Effector memory CD4-positive, alpha-beta T cell (primary cell): ENCODE data around the gene CUEDC1.

Source experiments
- DNase-seq, 3 donors: peaks; one replicate each; pipeline ENCODE4 v3.0.0-alpha.2; 2020
- H3K27ac ChIP-seq: 2 replicates; pipeline ENCODE4 v1.7.0; 2013; ENCODE audit warnings: mild to moderate bottlenecking, low read length, moderate library complexity; ENCODE audit not compliant: insufficient read depth, poor library complexity, severe bottlenecking
- H3K27me3 ChIP-seq: replicated peaks from 2 replicates; pipeline ENCODE4 v1.7.0; 2013; ENCODE audit warnings: mild to moderate bottlenecking, low read length; ENCODE audit not compliant: insufficient read depth, control insufficient read depth, poor library complexity, severe bottlenecking
- H3K36me3 ChIP-seq: 2 replicates; pipeline ENCODE4 v1.7.0; 2013; ENCODE audit warnings: mild to moderate bottlenecking, low read length, moderate library complexity; ENCODE audit not compliant: control insufficient read depth, insufficient read depth
- H3K4me1 ChIP-seq: 2 replicates; pipeline ENCODE4 v1.7.0; 2013; ENCODE audit warnings: low read length, mild to moderate bottlenecking; ENCODE audit not compliant: control insufficient read depth, insufficient read depth, poor library complexity, severe bottlenecking
- H3K4me3 ChIP-seq: 2 replicates; pipeline ENCODE4 v1.7.0; 2013; ENCODE audit warnings: low read length, low read depth, mild to moderate bottlenecking; ENCODE audit not compliant: insufficient read depth, poor library complexity, severe bottlenecking
- H3K9me3 ChIP-seq: 2 replicates; pipeline ENCODE4 v1.7.0; 2013; ENCODE audit warnings: mild to moderate bottlenecking, low read length, moderate library complexity; ENCODE audit not compliant: control insufficient read depth

CUEDC1 gene

DNA sequence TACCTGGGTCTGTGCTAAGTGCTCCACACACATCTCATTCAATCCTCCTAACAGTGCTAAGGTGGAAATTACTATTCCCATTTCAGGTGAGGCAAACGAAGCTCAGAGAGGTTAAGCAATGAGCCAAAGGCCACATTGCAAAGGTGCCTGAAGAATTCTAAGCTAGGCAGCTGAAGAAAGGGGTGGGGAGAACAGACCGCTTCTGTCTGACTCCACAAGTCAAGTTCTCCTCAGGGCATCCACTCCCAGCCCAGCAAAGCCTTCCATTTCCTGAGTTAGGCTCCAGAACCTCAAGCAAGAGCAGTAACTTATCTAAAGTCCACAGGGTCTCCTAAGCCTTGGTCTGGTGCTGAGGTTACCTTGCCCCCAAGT lies 78.4 kb downstream of the CUEDC1 start:
- H3K36me3 ChIP-seq: no peaks in the 10 kb centered on the region
- no peak overlapping the region for H3K4me3 ChIP-seq
- DNase-seq: no peak
- H3K4me1 ChIP-seq: peaks cover 10% of the 10 kb centered on the region
- H3K27me3 ChIP-seq: peaks cover 4% of the 10 kb centered on the region
- H3K9me3 ChIP-seq: no peaks in the 10 kb centered on the region
- H3K27ac ChIP-seq: no peak overlapping the region

DNA sequence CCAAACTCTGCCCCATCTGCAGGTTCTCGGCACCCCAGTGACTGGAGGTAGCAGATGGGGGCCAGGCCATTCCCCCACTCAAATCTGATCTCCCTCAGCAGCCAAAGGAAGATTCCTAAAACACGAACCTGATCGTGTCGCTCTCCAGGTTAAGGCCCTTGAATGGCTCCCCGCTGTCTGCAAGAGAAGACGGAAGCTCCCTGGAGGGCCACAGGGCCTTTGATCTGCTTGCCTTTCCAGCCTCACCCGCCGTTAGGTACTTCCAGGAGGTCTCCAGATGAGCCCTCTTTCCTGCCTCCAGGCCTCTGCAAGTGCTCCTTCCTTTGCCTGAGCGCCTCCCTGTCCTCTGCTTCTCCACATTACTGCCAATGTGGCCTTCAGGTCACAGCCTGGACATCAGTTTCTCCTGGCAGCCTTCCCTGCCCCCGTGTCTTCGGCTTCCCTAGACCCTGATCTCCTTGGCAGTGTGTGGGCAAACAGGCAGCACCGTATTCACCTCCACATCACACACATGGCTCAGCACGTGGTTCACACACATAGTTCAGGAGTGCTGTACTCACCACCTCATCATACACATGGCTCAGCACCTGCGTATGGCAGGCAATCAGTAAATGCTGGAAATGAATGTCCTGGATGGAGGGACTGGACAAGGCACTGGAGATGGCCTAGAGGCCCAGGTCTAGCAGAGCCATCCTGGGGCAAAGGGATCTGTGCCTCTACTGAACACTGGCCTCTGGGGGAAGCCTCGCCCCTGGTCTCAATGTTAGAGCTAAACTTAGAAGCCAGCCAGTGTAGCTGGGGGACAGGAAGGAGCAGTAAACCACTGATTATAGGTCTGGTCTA lies 79.0 kb downstream of the CUEDC1 start:
- H3K36me3 ChIP-seq: no peaks in the 10 kb centered on the region

DNA sequence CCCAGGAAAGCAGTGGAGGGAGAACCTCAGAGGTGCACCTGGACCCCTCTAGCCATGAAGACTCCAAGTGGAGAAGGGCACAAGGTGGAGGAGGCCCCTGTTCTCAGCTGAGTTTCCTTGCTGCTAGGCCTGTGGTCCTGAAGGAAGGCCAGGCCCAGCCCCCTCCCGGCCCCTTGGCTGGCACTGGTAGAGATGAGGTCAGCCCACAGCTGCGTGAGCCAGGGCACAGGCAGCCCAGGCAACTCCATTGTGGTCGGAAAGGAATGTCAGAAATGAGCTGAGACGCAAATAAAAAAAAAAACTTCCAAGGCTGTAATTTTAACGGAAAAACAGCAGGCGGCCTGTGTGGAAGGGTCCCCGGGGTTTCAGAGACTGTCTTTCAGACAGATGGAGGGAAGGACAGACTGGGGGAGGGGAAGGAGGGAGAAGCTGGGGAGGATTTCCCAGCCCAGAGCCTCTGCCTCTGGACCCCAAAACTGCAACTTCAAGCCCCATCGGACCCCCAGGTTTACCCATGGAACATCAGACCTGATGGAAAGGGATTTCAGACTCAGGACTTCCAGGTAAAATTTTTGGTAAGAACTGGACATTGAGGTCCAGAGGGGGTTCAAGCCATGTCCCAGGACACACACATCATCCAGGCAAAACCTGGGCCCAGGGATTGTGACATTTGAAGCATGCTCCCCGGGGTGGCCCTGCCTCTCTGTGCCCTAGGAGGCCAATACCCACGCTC lies 79.8 kb downstream of the CUEDC1 start:
- Histone ChIP-seq H3K4me3 (no peak overlapping the region), H3K9me3 (no peaks in the 10 kb centered on the region), H3K36me3 (no peaks in the 10 kb centered on the region), H3K4me1 (peaks cover 10% of the 10 kb centered on the region), H3K27me3 (peaks cover 4% of the 10 kb centered on the region), H3K27ac (no peak overlapping the region)
- no peak for DNase-seq

More for the DNA sequence above, 79.0 kb downstream of the CUEDC1 start:
- DNase-seq: no peak
- H3K27me3 ChIP-seq: peaks cover 4% of the 10 kb centered on the region
- H3K9me3 ChIP-seq: no peaks in the 10 kb centered on the region
- no peak overlapping the region for H3K4me3 ChIP-seq
- H3K27ac ChIP-seq: no peak overlapping the region
- H3K4me1 ChIP-seq: peaks cover 10% of the 10 kb centered on the region

DNA sequence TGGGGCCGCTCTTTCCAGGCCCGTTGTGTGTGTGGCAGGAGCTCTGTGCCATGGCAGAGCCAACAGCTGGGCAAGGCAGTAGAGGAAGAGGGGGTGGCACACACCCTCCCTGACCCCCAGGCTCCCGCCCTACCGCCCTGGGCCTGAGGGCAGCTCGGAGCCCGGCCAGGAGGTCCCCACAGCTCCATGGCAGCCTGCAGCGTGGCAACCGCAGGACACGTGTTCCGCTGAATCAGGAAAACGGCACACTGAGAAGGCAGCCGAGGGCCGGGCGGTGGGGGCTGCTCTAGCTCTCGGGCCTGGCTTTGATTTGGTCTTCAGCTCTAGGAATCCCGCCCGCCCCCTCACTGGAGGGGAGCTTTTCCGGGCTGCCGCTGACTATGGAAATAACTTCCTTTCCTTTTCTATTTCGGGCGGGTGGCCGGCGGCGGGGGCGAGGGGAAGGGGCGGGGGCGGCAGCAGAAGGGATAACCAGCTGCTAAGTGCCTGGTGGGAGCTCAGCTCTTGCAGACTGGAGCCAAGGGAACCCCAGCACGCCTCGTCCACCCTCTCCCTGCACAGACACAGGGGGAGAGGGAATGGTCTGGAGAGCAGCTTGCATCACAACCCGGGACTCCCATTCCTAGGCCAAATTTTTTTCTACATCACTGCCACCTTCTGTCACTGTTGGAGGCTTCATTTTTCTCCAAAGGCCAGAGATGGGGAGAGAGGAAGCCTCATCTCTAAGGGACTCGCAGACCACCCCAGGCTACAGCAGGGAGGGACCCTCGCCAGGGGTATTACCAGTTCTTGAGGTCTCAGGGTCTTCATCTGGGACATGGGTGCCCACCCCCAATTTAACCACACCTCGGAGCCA lies 80.5 kb downstream of the CUEDC1 start:
- Histone ChIP-seq H3K27me3 (peaks cover 4% of the 10 kb centered on the region), H3K4me3 (peak overlapping the region; percentile 25), H3K4me1 (peaks cover 8% of the 10 kb centered on the region), H3K27ac (no peak overlapping the region), H3K9me3 (no peaks in the 10 kb centered on the region), H3K36me3 (no peaks in the 10 kb centered on the region)
- DNase-seq: no peak

DNA sequence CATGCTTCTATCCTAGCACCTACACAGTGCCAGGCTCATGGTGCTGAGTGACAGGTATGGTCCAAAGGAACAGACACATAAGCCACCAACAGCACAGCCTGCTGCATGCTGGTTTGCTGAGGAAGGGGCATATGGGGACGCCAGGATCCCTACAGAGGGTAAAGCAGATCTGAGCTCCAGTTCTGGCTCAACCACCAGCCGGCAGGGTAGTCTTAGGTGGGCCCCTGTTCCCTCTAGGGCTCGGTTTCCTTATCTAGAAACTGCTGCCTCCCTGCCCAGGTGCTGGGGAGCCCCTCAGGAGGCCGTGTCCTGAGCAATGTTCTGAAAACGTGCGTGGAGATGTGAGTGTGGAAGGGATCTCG lies 81.2 kb downstream of the CUEDC1 start:
- no peak for DNase-seq
- Histone ChIP-seq H3K36me3 (no peaks in the 10 kb centered on the region), H3K27me3 (peaks cover 4% of the 10 kb centered on the region), H3K4me1 (peaks cover 8% of the 10 kb centered on the region), H3K9me3 (no peaks in the 10 kb centered on the region), H3K4me3 (no peak overlapping the region), H3K27ac (no peak overlapping the region)

DNA sequence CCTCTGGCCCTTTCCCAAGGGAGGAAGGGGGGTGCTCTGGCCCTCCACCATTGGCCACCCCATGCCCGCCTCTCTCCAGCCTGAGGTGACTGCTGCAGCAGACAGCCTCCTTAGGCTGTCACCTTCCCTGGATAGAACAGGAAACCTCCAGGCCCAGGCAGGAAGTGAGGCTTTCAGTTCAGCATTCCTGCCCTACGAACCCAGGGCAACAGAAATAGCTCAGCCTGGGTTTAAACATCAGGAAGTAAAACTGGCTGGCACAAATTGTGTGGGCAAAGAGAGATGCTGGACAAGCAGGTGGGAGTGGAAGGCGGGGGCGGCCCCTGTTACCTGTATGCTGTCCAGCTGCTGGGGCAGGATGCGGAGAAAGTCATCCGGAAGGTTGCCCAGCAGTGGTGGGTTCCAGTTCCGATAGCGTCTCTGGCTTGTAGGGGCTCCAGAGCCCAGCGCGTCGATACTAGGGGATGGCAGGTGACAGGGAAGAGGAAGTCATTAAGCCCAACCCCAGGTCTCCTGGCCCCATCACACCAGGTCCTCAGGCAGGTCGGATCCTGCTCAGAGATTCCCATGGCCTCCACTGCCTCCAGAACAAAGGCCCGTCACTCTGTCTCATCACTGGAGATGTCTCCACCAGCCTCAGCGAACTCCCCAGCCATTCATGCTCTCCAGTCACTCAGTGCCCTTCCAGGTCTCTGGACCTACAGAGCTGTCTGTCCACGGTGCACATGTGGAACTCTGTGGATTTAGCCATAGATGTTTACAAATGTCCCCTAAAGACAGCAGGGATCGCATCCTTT lies 81.8 kb downstream of the CUEDC1 start:
- Histone ChIP-seq H3K4me1 (peaks cover 8% of the 10 kb centered on the region), H3K4me3 (no peak overlapping the region), H3K9me3 (no peaks in the 10 kb centered on the region), H3K27ac (no peak overlapping the region), H3K27me3 (peaks cover 4% of the 10 kb centered on the region), H3K36me3 (no peaks in the 10 kb centered on the region)
- no peak for DNase-seq

DNA sequence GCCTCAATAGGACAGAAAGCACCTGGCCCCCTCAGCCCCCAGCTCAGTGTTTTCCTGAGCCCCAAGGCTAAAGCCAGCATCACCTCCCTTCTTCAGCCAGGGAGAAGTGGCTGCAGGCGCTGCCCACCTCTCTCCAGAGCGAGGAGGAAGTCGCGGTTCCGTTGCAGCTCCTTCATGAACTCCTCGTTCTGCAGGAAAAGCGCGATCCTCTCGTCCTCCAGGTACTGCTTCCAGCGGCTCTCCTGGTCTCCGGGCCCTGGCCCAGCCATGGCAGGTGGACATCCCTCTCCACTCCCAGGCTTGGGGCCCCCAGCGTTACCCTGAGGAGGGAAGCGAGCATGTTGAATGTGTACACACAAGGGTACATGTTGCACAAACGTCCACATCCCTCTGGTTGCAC lies 82.7 kb downstream of the CUEDC1 start:
- Histone ChIP-seq H3K9me3 (no peaks in the 10 kb centered on the region), H3K27ac (no peak overlapping the region), H3K27me3 (peaks cover 4% of the 10 kb centered on the region), H3K4me3 (no peak overlapping the region), H3K4me1 (peaks cover 8% of the 10 kb centered on the region), H3K36me3 (no peaks in the 10 kb centered on the region)
- no peak for DNase-seq

DNA sequence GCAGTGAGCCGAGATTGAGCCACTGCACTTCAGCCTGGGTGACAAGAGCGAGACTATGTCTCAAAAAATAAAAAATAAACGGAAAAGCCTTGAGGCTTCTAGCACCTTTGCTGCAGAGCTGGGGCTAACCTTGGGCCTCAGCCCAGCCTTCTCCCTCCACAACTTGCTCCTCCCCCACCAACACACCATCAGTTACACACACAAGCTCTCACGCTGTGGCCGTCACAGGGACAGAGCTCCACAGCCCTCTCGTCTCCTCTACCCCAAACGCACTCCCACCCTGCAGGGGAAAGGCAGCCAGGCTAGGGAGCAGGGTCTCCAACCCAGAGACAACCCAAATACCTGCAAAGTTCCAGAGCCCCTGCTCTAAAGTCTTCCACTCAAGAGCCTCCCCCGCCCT lies 83.3 kb downstream of the CUEDC1 start:
- no peak overlapping the region for H3K4me3 ChIP-seq
- H3K27ac ChIP-seq: no peak overlapping the region
- H3K4me1 ChIP-seq: peaks cover 8% of the 10 kb centered on the region
- no peaks in the 10 kb centered on the region for H3K36me3 ChIP-seq
- no peaks in the 10 kb centered on the region for H3K9me3 ChIP-seq
- no peak for DNase-seq
- H3K27me3 ChIP-seq: peaks cover 4% of the 10 kb centered on the region

DNA sequence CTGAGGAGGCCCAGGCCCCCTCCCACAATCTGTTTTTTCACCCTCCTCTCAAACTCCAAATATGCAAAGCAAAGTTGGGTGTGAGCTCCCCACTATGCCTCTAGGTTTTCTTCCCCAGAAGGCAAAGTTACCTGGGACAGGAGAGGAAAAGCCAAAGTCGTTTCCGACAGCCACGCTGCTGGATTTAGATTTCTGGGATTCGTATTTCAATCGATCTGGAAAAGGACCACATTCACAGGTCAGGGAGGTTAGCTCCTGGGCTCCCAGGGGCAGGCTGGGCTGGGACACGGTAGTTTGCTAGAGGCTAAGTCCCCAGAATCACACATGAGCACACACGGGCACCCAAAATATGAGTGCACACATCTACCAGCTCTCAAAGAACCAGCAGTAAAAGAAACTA lies 84.1 kb downstream of the CUEDC1 start:
- no peak overlapping the region for H3K27ac ChIP-seq

More for the DNA sequence above, 84.1 kb downstream of the CUEDC1 start:
- H3K9me3 ChIP-seq: no peaks in the 10 kb centered on the region
- no peaks in the 10 kb centered on the region for H3K36me3 ChIP-seq
- no peak overlapping the region for H3K4me3 ChIP-seq
- no peak for DNase-seq
- peaks cover 4% of the 10 kb centered on the region for H3K27me3 ChIP-seq
- peaks cover 8% of the 10 kb centered on the region for H3K4me1 ChIP-seq
